T-helper 2 cell treated with Interferon-gamma antibody and Interleukin-4, amounts not matched to agents 5 μg/mL and 100 μg/mL, for 36 hours (primary cell): Measurements from ENCODE around the gene TNFAIP8.

Source experiments
- DNase-seq: peaks from one replicate; pipeline ENCODE4 v3.0.0; 2021; ENCODE audit warnings: low spot score
- H3K27ac Mint-ChIP-seq: one replicate; pipeline ENCODE4 v1.8.0; 2021; ENCODE audit warnings: mild to moderate bottlenecking, mixed read lengths
- H3K27me3 Mint-ChIP-seq: one replicate; pipeline ENCODE4 v1.8.0; 2021; ENCODE audit warnings: low read depth, mixed read lengths
- H3K36me3 Mint-ChIP-seq: one replicate; pipeline ENCODE4 v1.8.0; 2021; ENCODE audit warnings: low read depth, mixed read lengths
- H3K4me1 Mint-ChIP-seq: one replicate; pipeline ENCODE4 v1.8.0; 2021; ENCODE audit warnings: low read depth, mixed read lengths
- H3K4me3 Mint-ChIP-seq: one replicate; pipeline ENCODE4 v1.8.0; 2022; ENCODE audit warnings: mild to moderate bottlenecking, moderate library complexity, mixed read lengths
- H3K9me3 Mint-ChIP-seq: one replicate; pipeline ENCODE4 v1.8.0; 2021; ENCODE audit warnings: mixed read lengths

The TNFAIP8 gene

DNA sequence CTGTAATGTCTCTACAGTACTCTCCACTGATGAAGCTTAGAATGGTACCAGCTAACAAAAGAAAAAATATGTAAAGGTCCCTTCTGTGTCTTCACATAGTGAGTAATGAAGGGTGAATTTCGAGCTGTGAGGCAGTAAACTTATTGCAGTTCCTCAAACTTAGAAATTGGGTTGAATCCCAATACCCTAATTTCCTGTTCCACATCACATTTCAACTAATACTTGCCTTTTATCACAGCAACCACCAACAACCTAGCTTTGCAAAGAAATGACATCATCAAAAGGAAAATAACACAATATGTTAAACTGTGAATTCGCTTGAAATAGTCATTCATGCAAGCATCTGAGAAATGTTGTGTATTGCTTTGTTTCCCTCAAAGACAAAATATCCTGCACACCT is 9.4 kb upstream of the TNFAIP8 start:
- Mint-ChIP-seq H3K4me3 (peak overlapping the region; percentile 57), H3K27me3 (no peaks in the 10 kb centered on the region), H3K9me3 (no peaks in the 10 kb centered on the region), H3K36me3 (peaks cover 43% of the 10 kb centered on the region), H3K4me1 (peaks cover 78% of the 10 kb centered on the region), H3K27ac (no peak overlapping the region)
- no peak for DNase-seq

GRCh38 chr5:119347574-119347973 is 8.2 kb upstream of the TNFAIP8 start:
- Mint-ChIP-seq H3K9me3 (no peaks in the 10 kb centered on the region), H3K4me3 (no peak overlapping the region), H3K4me1 (peaks cover 72% of the 10 kb centered on the region), H3K27me3 (no peaks in the 10 kb centered on the region), H3K36me3 (peaks cover 45% of the 10 kb centered on the region), H3K27ac (no peak overlapping the region)
- no peak for DNase-seq

- Mint-ChIP-seq H3K27me3 (no peaks in the 10 kb centered on the region), H3K4me1 (peaks cover 72% of the 10 kb centered on the region), H3K36me3 (peaks cover 48% of the 10 kb centered on the region), H3K9me3 (no peaks in the 10 kb centered on the region), H3K4me3 (no peak overlapping the region), H3K27ac (no peak overlapping the region)
- no peak for DNase-seq
These were observed 7.8 kb upstream of the TNFAIP8 start for GRCh38 chr5:119347991-119348390.

GRCh38 chr5:119353213-119353612 is 2.6 kb upstream of the TNFAIP8 start:
- peak overlapping the region; percentile 72 for H3K27ac Mint-ChIP-seq
- peak overlapping the region; percentile 60 for H3K4me3 Mint-ChIP-seq
- H3K36me3 Mint-ChIP-seq = peaks cover 33% of the 10 kb centered on the region
- no peaks in the 10 kb centered on the region for H3K27me3 Mint-ChIP-seq
- DNase-seq = no peak
- no peaks in the 10 kb centered on the region for H3K9me3 Mint-ChIP-seq
- peaks cover 69% of the 10 kb centered on the region for H3K4me1 Mint-ChIP-seq

GRCh38 chr5:119353686-119354366 is 2.0 kb upstream of the TNFAIP8 start:
- Mint-ChIP-seq H3K27me3 (no peaks in the 10 kb centered on the region), H3K4me3 (peak overlapping the region; percentile 60), H3K27ac (peak overlapping the region; percentile 72), H3K4me1 (peaks cover 69% of the 10 kb centered on the region), H3K9me3 (no peaks in the 10 kb centered on the region), H3K36me3 (peaks cover 29% of the 10 kb centered on the region)
- DNase-seq = no peak

GRCh38 chr5:119354537-119355243 is 1.1 kb upstream of the TNFAIP8 start:
- H3K36me3 Mint-ChIP-seq = peaks cover 30% of the 10 kb centered on the region
- H3K9me3 Mint-ChIP-seq = no peaks in the 10 kb centered on the region
- H3K4me1 Mint-ChIP-seq = peaks cover 72% of the 10 kb centered on the region
- DNase-seq = no peak
- no peak overlapping the region for H3K27ac Mint-ChIP-seq
- no peaks in the 10 kb centered on the region for H3K27me3 Mint-ChIP-seq
- H3K4me3 Mint-ChIP-seq = peak overlapping the region; percentile 93

DNA sequence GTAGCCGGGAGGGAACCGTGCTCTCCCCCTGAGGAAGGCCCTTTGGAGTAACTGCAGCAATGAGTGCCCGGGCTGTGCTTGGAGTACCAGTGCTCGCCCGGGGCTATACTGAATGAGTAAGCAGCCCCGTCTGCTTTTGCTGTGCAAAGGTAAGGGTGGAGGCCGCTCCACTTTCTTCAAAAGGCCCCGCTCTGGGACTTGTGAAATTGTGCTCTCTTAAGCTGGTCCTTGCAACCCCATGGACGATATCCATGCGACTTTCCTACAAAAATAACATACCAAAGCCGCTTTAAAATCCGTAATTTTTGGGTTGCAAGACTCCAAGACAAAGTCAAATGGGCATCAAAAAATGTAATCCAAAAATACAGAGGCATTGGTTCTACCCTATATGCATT is 578 bp upstream of the TNFAIP8 start:
- peaks cover 73% of the 10 kb centered on the region for H3K4me1 Mint-ChIP-seq
- H3K27me3 Mint-ChIP-seq = no peaks in the 10 kb centered on the region
- peak overlapping the region; percentile 46 for H3K27ac Mint-ChIP-seq
- no peaks in the 10 kb centered on the region for H3K9me3 Mint-ChIP-seq
- peaks cover 30% of the 10 kb centered on the region for H3K36me3 Mint-ChIP-seq
- H3K4me3 Mint-ChIP-seq = peak overlapping the region; percentile 93
- DNase-seq = no peak

DNA sequence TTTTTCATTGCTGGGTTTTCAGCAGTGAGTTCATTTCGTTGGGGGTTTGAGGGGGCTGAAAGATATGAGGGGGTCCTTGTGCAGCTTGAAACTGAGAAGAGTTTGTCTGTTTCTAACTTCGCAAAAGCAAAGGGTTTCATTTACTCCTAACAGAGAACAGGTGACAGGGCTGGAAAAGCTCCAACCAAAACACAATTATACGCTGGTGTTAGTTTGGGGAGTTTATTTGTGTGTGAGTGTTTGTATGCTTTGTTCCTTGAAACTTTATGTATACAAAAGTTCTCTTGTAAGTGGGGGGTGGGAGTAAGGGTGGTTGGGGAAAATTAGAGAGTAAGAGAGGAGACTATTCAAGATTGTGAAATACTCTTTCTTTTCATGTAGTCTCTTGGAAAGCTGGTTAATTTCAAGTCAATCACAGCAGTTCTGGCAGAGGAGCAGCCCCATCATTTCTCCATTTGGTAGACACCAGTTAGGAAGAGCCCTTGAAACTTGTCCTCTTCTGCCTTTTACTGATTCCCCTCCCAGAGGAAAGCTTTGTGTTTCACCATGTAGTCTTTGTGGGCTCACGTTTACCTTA is 881 bp downstream of the TNFAIP8 start:
- Mint-ChIP-seq H3K27me3 (no peaks in the 10 kb centered on the region), H3K9me3 (no peaks in the 10 kb centered on the region), H3K27ac (peak overlapping the region; percentile 88), H3K4me3 (peak overlapping the region; percentile 93), H3K4me1 (peaks cover 82% of the 10 kb centered on the region), H3K36me3 (peaks cover 34% of the 10 kb centered on the region)
- DNase-seq = no peak

DNA sequence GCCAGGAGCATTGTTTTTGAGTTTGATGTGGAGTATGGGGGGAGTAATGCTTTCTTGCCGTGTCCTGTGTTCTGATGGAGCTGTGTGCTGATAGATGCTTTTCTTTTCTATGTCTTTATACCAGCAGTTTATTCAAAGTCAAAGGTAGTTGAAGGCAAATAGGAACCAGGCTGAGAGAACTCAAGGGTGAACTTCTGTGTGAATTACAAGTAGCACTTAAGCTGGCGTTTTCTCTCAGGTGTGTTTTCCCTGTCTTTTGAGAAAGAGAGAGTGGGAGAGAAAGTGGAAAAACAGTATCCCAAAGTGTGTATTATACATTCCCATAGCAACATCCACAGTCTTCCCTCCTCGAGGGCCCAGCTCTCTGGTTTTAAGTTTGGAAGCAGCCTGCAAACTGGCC is 1.5 kb downstream of the TNFAIP8 start:
- no peaks in the 10 kb centered on the region for H3K27me3 Mint-ChIP-seq
- peaks cover 82% of the 10 kb centered on the region for H3K4me1 Mint-ChIP-seq
- DNase-seq = no peak
- peak overlapping the region; percentile 93 for H3K4me3 Mint-ChIP-seq
- H3K36me3 Mint-ChIP-seq = peaks cover 36% of the 10 kb centered on the region
- no peaks in the 10 kb centered on the region for H3K9me3 Mint-ChIP-seq
- H3K27ac Mint-ChIP-seq = peak overlapping the region; percentile 88

GRCh38 chr5:119357808-119358529 is 2.1 kb downstream of the TNFAIP8 start:
- Mint-ChIP-seq H3K27ac (peak overlapping the region; percentile 88), H3K27me3 (no peaks in the 10 kb centered on the region), H3K4me1 (peaks cover 81% of the 10 kb centered on the region), H3K4me3 (peak overlapping the region; percentile 93), H3K36me3 (peaks cover 37% of the 10 kb centered on the region), H3K9me3 (no peaks in the 10 kb centered on the region)
- DNase-seq = no peak

GRCh38 chr5:119358530-119358900 is 2.7 kb downstream of the TNFAIP8 start:
- Mint-ChIP-seq H3K4me1 (peaks cover 82% of the 10 kb centered on the region), H3K4me3 (peak overlapping the region; percentile 93), H3K36me3 (peaks cover 40% of the 10 kb centered on the region), H3K27ac (peak overlapping the region; percentile 75), H3K9me3 (no peaks in the 10 kb centered on the region), H3K27me3 (no peaks in the 10 kb centered on the region)
- no peak for DNase-seq

DNA sequence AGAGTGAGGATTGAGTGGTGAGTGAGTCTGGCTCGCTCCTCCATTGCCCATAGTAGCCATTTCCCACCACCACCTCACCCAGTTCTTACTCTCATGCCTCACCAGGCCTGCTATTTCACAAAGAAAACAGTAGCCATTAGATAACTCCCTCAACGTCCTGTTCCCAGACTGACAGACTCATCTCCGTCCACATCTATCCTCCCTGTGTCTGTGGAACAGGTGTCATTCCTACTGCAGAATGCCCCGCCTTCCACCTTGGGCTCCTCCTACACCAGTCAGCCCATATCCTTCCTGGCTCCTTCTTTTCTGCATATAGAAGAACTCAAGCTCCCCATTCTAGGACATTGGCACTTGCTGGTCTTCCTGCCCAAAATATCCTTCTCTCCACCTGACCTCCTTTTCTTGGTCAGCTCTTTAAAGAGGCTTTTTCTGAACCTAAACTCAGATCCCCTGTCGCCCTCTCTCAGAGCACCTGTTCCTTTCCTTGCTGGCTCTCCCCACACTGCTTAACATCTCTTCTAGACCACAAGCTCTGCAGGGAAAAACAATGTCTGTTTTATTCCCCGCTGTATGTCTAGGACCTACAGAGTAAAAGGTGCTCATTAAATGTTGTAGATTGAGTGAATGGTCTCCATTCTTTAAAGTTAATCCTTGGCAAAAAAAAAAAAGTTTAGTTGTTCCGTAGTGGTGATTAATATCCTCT is 3.2 kb downstream of the TNFAIP8 start:
- peaks cover 82% of the 10 kb centered on the region for H3K4me1 Mint-ChIP-seq
- H3K36me3 Mint-ChIP-seq = peaks cover 43% of the 10 kb centered on the region
- H3K27me3 Mint-ChIP-seq = no peaks in the 10 kb centered on the region
- H3K4me3 Mint-ChIP-seq = peak overlapping the region; percentile 93
- no peak for DNase-seq
- peak overlapping the region; percentile 75 for H3K27ac Mint-ChIP-seq
- H3K9me3 Mint-ChIP-seq = no peaks in the 10 kb centered on the region

GRCh38 chr5:119359737-119360413 is 4.1 kb downstream of the TNFAIP8 start:
- DNase-seq = no peak
- Mint-ChIP-seq H3K4me1 (peaks cover 83% of the 10 kb centered on the region), H3K36me3 (peaks cover 49% of the 10 kb centered on the region), H3K4me3 (no peak overlapping the region), H3K27ac (peak overlapping the region; percentile 9), H3K27me3 (no peaks in the 10 kb centered on the region), H3K9me3 (no peaks in the 10 kb centered on the region)
